Midbrain (tissue), 1 donor: ENCODE data around the gene KCNG2.

Experiments used
- DNase-seq: peaks from one replicate; lab custom pipeline; 2025; lab: John Stamatoyannopoulos, UW

The KCNG2 gene

GRCh38 chr18:79800371-79801180 is 2.8 kb downstream of the KCNG2 start:
- no peak for DNase-seq

DNA sequence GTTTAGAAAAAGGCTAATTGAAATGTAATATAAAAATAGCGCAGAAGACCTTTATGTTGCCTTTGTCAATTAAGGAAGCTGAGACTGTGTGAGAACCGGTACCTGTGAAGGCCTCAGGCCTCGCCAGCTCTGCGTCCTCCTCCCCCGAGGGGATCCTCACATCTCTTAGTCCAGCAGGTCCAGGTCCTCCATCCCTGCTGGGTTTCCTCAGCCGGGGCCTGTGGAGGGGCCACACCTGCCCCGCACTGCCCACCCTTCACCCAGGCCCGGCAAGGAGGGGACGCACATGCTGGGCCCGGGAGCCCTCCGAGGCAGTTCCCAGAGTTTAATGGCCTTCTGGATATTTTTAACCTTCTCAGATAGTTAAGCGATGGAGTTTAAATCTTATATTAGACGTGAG is 3.5 kb downstream of the KCNG2 start:
- DNase-seq: no peak

GRCh38 chr18:79801641-79802040 is 3.9 kb downstream of the KCNG2 start:
- no peak for DNase-seq

DNA sequence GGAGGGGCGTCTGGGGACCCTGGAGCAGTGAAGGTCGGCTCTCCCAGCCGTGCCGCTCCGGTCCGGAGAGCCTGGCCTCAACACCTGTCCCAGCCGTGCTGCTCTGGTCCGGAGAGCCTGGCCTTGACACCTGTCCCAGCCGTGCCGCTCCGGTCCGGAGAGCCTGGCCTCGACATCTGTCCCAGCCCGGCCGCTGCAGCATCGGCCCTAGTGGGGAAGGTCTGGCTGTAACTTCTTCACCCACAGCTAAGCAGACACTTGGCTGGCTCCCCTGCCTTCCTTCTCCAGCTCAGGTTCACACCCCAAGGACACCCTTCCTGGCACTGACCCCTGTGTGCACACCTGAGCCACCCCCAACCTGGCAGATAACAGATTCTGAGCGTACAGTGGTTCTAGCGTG is 4.6 kb downstream of the KCNG2 start:
- DNase-seq: no peak

GRCh38 chr18:79803611-79804051 is 5.9 kb downstream of the KCNG2 start:
- no peak for DNase-seq

DNA sequence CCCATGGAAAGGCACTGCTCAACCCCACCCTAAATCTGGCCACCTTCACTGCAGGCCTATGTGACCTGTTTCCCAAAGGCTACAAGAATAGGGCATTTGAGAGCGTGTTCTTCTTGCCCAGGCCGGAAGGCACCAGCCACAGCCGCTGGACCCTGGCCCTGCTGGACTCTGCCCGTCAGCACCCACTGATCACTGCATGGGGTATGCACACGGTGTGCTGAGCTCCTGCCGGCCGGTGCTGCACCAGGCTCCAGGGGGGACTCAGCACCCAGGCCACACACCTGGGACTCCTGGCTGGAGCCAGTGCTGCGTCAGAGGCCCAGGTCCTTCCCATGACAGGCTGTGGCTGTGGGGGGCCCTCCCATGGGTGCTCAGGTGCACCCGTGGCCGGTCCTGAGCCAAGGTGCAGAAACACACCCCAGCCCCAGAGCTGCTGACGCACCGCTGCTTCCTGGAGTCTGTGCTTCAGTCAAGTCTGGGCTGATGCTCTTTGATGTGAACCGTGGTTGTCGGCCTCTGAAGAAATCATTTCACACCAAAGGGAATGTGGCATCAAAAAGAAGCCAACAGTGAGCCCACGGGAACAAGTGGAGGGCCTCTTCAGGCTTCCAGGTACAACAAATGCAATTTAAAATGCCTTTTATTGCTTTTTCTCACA is 6.5 kb downstream of the KCNG2 start:
- DNase-seq: no peak

GRCh38 chr18:79805211-79805887 is 7.6 kb downstream of the KCNG2 start:
- DNase-seq: no peak

GRCh38 chr18:79805926-79806487 is 8.3 kb downstream of the KCNG2 start:
- no peak for DNase-seq

GRCh38 chr18:79806976-79807841 is 9.5 kb downstream of the KCNG2 start:
- DNase-seq: no peak

DNA sequence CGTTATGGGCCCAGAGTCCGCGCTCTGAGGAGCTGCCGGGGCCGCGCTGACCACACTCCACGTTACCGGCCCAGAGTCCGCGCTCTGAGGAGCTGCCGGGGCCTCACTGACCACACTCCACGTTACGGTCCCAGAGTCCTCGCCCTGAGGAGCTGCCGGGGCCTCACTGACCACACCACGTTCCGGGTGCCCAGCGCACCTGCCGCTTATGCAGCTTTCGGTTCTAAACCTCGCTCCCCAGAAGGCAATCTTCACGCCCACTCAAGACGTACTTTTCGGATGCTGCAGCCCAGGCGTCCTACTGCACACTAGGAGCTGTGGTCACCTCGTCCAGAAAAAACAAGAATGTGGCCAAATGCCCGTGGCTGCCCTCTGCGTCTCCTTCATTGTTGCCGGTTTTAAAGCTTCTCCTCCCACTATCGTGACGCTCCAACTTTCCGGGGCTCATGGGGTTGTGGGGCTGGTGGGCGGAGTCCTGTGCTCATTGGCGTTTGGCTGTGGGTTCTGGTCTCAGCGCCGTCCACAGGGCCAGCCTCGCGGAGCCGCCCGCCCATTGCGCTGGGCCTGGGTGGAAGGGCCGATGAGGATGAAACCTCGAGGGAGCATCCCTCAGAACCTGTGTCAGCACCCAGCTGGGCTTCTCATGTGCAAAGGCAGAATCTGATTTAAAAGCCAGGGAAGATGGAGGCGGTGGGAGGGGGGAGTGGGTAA is 11.9 kb downstream of the KCNG2 start:
- DNase-seq: no peak

DNA sequence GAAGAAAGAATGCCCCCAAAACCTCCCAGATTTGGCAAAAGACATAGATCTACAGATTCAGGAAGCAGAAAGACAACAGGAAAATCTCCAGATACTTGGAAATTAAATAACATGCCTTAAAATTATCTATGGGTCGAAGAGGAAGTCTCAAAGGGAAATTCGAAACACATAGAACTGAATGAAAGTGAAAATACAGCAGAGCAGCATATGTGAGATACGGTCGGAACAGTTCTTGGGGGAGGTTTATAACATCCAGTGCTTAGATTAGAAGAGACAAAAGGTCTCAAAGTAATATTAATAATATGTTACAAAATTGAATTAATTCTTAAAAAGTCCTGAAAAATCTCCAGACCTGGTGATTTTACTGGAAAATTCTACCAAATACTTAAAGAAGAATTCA is 14.3 kb downstream of the KCNG2 start:
- DNase-seq: no peak

DNA sequence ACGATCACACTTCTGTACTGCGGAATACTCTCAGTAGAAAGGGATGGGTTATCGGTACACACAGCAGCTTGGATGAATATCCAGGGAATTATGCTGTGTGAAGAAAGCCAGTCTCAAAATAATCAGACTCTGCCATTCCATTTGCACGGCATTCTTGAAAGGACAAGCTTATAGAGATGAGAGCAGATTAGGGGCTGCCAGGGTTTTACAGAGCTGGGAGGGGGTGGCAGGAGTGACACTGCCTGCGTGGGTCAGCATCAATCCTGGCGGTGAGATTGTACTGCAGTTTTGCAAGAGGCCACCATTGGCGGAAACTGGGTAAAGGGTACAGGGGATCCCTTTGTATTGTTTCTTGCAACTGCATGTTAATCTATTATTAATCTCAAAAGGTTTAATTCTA is 16.6 kb downstream of the KCNG2 start:
- DNase-seq: no peak

DNA sequence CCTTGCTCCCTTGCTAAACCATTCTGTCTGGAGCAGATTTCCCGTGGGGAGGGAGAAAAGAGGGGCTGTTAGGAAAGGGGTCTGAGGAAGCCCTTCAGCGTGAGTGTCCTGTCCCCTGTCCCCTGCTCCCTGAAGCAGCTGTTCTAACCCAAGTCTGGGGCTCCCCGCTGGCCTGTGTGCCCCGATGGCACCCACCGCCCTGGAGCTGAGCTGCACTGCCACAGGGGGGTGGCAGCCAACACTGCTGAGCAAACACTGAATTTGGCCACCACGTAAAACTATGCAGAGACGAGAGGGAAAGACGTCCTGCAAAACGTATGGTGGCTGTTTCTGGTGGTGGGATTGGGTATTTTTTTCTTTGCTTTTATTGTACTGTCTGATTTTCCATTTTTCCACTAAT is 17.9 kb downstream of the KCNG2 start:
- DNase-seq: no peak

- no peak for DNase-seq
Measured at GRCh38 chr18:79816092-79816491, 18.4 kb downstream of the KCNG2 start.

GRCh38 chr18:79816981-79817606 is 19.4 kb downstream of the KCNG2 start:
- no peak for DNase-seq

DNA sequence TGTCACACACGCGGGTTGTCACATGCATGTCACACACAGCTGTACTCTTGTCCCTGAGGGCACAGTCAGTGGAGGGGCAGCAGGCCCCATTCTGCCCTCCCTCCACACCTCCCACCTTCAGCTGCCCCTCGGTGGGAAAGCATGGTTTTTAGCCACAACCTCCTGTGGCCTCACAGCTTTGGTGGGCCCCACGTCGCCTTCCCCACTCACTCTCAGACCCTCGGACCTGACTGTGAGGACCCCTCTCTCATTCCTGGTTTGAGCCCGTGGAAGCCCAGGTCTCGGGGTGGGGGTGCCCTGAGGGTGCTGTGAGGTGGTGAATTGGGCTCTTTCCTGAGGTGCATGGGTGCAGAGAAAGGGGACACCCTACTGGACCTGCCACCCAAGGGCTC is 19.9 kb downstream of the KCNG2 start:
- DNase-seq: no peak

DNA sequence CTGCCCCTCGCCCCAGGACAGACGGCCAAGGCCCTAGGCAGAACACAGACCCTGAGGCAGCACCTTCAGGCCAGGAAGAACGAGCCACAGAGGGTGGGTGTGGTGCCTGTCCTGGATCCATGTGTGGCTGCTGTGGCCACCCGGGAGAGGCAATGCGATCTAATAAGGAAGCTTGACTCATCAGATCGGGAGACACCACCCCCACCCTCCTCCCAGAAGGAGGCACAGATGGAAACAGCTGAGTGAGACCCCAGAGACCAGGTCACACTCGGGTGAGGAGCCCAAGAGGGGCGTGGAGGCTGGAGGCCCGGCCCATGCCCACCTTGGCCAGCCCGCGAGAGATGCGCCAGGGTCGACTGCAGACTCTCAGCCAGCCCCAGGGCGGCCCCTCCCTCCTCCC is 20.3 kb downstream of the KCNG2 start:
- no peak for DNase-seq

- DNase-seq: no peak
Measured at GRCh38 chr18:79818631-79819030, 20.9 kb downstream of the KCNG2 start.

- no peak for DNase-seq
Measured at GRCh38 chr18:79819064-79819967, 21.6 kb downstream of the KCNG2 start.

DNA sequence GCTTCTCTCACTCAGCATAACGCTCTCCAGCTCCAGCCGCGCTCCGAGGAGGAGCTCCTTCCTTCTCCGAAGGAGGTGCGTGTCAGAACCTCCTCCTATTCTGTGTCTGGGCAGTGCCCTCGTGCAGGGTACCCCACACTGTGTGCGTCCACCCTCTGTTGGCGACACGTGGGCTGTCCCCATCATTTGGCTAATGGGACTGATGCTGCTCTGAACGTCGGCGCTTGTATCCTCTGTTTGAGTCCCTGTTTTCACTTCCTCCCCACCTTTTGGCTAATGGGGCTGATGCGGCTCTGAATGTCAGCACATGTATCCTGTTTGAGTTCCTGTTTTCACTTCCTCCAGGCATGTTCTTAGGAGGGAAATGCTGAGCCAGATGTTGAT is 22.2 kb downstream of the KCNG2 start:
- DNase-seq: peak; percentile 15
